HG03039 (cell line): ENCODE measurements around the gene GPR139.

Experiments
- ATAC-seq: cut with Tn5 transposase; IDR thresholded peaks from one replicate; pipeline ENCODE4 v1.9.1; 2021; ENCODE audit warnings: mild to moderate bottlenecking, moderate library complexity; ENCODE audit not compliant: unreplicated experiment

Gene GPR139

DNA sequence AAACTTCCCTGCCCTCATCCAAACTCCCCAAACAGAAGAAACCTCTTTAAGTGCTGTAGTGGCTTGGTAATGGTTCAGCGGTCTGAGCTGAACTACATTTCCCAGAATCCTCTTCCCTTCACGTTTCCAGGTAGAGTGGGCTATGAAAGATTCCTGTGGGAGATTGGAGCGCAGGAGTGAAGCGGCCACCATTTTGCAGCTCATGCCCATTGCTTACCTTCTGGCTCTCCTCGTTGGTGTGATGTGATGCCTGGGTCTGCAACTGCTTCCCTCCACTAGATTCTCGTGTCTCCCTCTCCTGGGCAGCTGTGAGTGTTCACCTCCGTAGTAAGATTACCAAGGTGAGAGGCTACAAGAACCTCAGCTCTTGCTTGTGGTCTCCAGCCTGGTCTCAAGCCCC lies 82.1 kb downstream of the GPR139 start:
- no peak for ATAC-seq

DNA sequence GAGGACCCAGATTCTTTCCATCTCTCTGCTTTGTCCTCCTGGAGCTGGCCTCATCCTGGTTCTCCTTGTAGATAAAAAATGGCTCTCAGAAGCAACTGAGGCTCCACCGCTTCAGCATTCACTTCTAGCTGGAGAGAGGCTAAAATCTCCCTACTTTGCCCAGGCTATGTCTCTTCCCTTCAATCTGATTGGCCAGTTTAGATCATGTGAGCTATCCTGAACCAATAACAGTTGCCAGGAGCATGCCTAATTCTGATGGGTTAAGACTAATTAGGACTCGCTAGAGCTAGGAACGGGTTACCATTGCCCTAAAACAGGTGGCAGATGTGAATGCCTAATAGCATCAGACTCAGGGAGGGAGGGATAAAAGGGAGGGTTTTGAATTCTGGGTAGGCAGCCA lies 89.6 kb downstream of the GPR139 start:
- no peak for ATAC-seq
